ENCODE data around the gene KCNH8.

Gene KCNH8

GRCh38 chr3:19348941-19349564 is 200.7 kb downstream of the KCNH8 start:
- Histone ChIP-seq H3K27ac (ENCODE audit: low read length, poor library complexity, severe bottlenecking) (no peak overlapping the region), H2BK120ac (ENCODE audit: low read depth, low read length) (no peak overlapping the region), H4K91ac (ENCODE audit: low read length) (no peak overlapping the region), H2AK5ac (ENCODE audit: low read length, severe bottlenecking) (no peak overlapping the region), H2AFZ (ENCODE audit: low read depth, low read length) (no peak overlapping the region), H3K9ac (ENCODE audit: low read length) (no peak overlapping the region), H3K23ac (ENCODE audit: low read length in 2 of 2) (no peak overlapping the region), H2BK5ac (ENCODE audit: low read depth, low read length, poor library complexity, severe bottlenecking) (no peak overlapping the region), H2BK15ac (ENCODE audit: low read depth, poor library complexity, severe bottlenecking) (no peak overlapping the region), H3K18ac (ENCODE audit: low read depth in 1 of 2, low read length in 2 of 2) (no peak overlapping the region), H4K8ac (ENCODE audit: low read length) (no peak overlapping the region), H3K27me3 (ENCODE audit: control insufficient read depth in 1 of 2, insufficient read depth in 1 of 2, low read length in 2 of 2) (no peaks in the 10 kb centered on the region), H3K4me2 (ENCODE audit: low read length, poor library complexity, severe bottlenecking) (no peak overlapping the region), H3K4me3 (ENCODE audit: insufficient read depth in 1 of 2, low read depth in 1 of 2, low read length in 2 of 2) (no peak overlapping the region), H3K9me3 (ENCODE audit: control insufficient read depth, low read length) (no peaks in the 10 kb centered on the region), H3K14ac (ENCODE audit: low read length in 2 of 2) (no peak overlapping the region), H2BK12ac (ENCODE audit: low read length in 2 of 2) (no peak overlapping the region), H3K79me1 (replicated peaks; ENCODE audit: low read length, poor library complexity, severe bottlenecking) (no peaks in the 10 kb centered on the region), H3K36me3 (ENCODE audit: control insufficient read depth in 1 of 2, insufficient read depth in 2 of 2, low read depth in 1 of 2, low read length in 2 of 2) (no peaks in the 10 kb centered on the region), H3K4me1 (ENCODE audit: control insufficient read depth, insufficient read depth, low read depth, low read length) (no peaks in the 10 kb centered on the region), H3K4ac (ENCODE audit: low read depth in 1 of 2, low read length in 2 of 2) (no peak overlapping the region)
- 19% methylated on average over 3 of the region's 5 CpGs for WGBS
- peak; percentile 10 for DNase-seq

GRCh38 chr3:19357947-19358346 is 209.6 kb downstream of the KCNH8 start:
- Histone ChIP-seq H3K4me1 (ENCODE audit: control insufficient read depth, insufficient read depth, low read depth, low read length) (no peaks in the 10 kb centered on the region), H3K9ac (ENCODE audit: low read length) (no peak overlapping the region), H2BK15ac (ENCODE audit: low read depth, poor library complexity, severe bottlenecking) (no peak overlapping the region), H3K27me3 (ENCODE audit: control insufficient read depth in 1 of 2, insufficient read depth in 1 of 2, low read length in 2 of 2) (no peaks in the 10 kb centered on the region), H3K36me3 (ENCODE audit: control insufficient read depth in 1 of 2, insufficient read depth in 2 of 2, low read depth in 1 of 2, low read length in 2 of 2) (no peaks in the 10 kb centered on the region), H3K9me3 (ENCODE audit: control insufficient read depth, low read length) (no peaks in the 10 kb centered on the region), H2AFZ (ENCODE audit: low read depth, low read length) (no peak overlapping the region), H2BK120ac (ENCODE audit: low read depth, low read length) (no peak overlapping the region), H2BK5ac (ENCODE audit: low read depth, low read length, poor library complexity, severe bottlenecking) (no peak overlapping the region), H2AK5ac (ENCODE audit: low read length, severe bottlenecking) (no peak overlapping the region), H3K27ac (ENCODE audit: low read length, poor library complexity, severe bottlenecking) (no peak overlapping the region), H4K8ac (ENCODE audit: low read length) (no peak overlapping the region), H3K4ac (ENCODE audit: low read depth in 1 of 2, low read length in 2 of 2) (no peak overlapping the region), H2BK12ac (ENCODE audit: low read length in 2 of 2) (no peak overlapping the region), H3K18ac (ENCODE audit: low read depth in 1 of 2, low read length in 2 of 2) (no peak overlapping the region), H3K23ac (ENCODE audit: low read length in 2 of 2) (no peak overlapping the region), H3K4me2 (ENCODE audit: low read length, poor library complexity, severe bottlenecking) (no peak overlapping the region), H3K79me1 (replicated peaks; ENCODE audit: low read length, poor library complexity, severe bottlenecking) (no peaks in the 10 kb centered on the region), H3K4me3 (ENCODE audit: insufficient read depth in 1 of 2, low read depth in 1 of 2, low read length in 2 of 2) (no peak overlapping the region), H3K14ac (ENCODE audit: low read length in 2 of 2) (no peak overlapping the region), H4K91ac (ENCODE audit: low read length) (no peak overlapping the region)
- 89% methylated on average over 1 of the region's 1 CpG for WGBS
- DNase-seq, result no peak

- Histone ChIP-seq H3K4me1 (ENCODE audit: control insufficient read depth, insufficient read depth, low read depth, low read length) (no peaks in the 10 kb centered on the region), H2AFZ (ENCODE audit: low read depth, low read length) (no peak overlapping the region), H3K4ac (ENCODE audit: low read depth in 1 of 2, low read length in 2 of 2) (no peak overlapping the region), H3K27ac (ENCODE audit: low read length, poor library complexity, severe bottlenecking) (no peak overlapping the region), H3K36me3 (ENCODE audit: control insufficient read depth in 1 of 2, insufficient read depth in 2 of 2, low read depth in 1 of 2, low read length in 2 of 2) (no peaks in the 10 kb centered on the region), H3K9ac (ENCODE audit: low read length) (no peak overlapping the region), H3K79me1 (replicated peaks; ENCODE audit: low read length, poor library complexity, severe bottlenecking) (no peaks in the 10 kb centered on the region), H3K27me3 (ENCODE audit: control insufficient read depth in 1 of 2, insufficient read depth in 1 of 2, low read length in 2 of 2) (no peaks in the 10 kb centered on the region), H3K14ac (ENCODE audit: low read length in 2 of 2) (no peak overlapping the region), H2BK12ac (ENCODE audit: low read length in 2 of 2) (no peak overlapping the region), H3K18ac (ENCODE audit: low read depth in 1 of 2, low read length in 2 of 2) (no peak overlapping the region), H4K91ac (ENCODE audit: low read length) (no peak overlapping the region), H3K9me3 (ENCODE audit: control insufficient read depth, low read length) (no peaks in the 10 kb centered on the region), H4K8ac (ENCODE audit: low read length) (no peak overlapping the region), H3K4me3 (ENCODE audit: insufficient read depth in 1 of 2, low read depth in 1 of 2, low read length in 2 of 2) (no peak overlapping the region), H2BK15ac (ENCODE audit: low read depth, poor library complexity, severe bottlenecking) (no peak overlapping the region), H2BK120ac (ENCODE audit: low read depth, low read length) (no peak overlapping the region), H2BK5ac (ENCODE audit: low read depth, low read length, poor library complexity, severe bottlenecking) (no peak overlapping the region), H2AK5ac (ENCODE audit: low read length, severe bottlenecking) (no peak overlapping the region), H3K4me2 (ENCODE audit: low read length, poor library complexity, severe bottlenecking) (no peak overlapping the region), H3K23ac (ENCODE audit: low read length in 2 of 2) (no peak overlapping the region)
- no peak for DNase-seq
- WGBS, result 81% methylated on average over 1 of the region's 1 CpG
These were observed 214.8 kb downstream of the KCNH8 start for GRCh38 chr3:19363071-19363470.

GRCh38 chr3:19364148-19364547 is 215.8 kb downstream of the KCNH8 start:
- H3K27me3 ChIP-seq (ENCODE audit: control insufficient read depth in 1 of 2, insufficient read depth in 1 of 2, low read length in 2 of 2), result no peaks in the 10 kb centered on the region
- H3K4me3 ChIP-seq (ENCODE audit: insufficient read depth in 1 of 2, low read depth in 1 of 2, low read length in 2 of 2), result no peak overlapping the region
- no peak overlapping the region for H2AFZ ChIP-seq (ENCODE audit: low read depth, low read length)
- H2BK12ac ChIP-seq (ENCODE audit: low read length in 2 of 2), result no peak overlapping the region
- 83% methylated on average over 6 of the region's 8 CpGs for WGBS
- H3K9me3 ChIP-seq (ENCODE audit: control insufficient read depth, low read length), result no peaks in the 10 kb centered on the region
- no peaks in the 10 kb centered on the region for H3K79me1 ChIP-seq (replicated peaks; ENCODE audit: low read length, poor library complexity, severe bottlenecking)
- no peak overlapping the region for H4K91ac ChIP-seq (ENCODE audit: low read length)
- no peak for DNase-seq
- no peaks in the 10 kb centered on the region for H3K4me1 ChIP-seq (ENCODE audit: control insufficient read depth, insufficient read depth, low read depth, low read length)
- H3K27ac ChIP-seq (ENCODE audit: low read length, poor library complexity, severe bottlenecking), result no peak overlapping the region
- H3K4ac ChIP-seq (ENCODE audit: low read depth in 1 of 2, low read length in 2 of 2), result no peak overlapping the region
- H2BK15ac ChIP-seq (ENCODE audit: low read depth, poor library complexity, severe bottlenecking), result no peak overlapping the region
- H2BK5ac ChIP-seq (ENCODE audit: low read depth, low read length, poor library complexity, severe bottlenecking), result no peak overlapping the region
- H4K8ac ChIP-seq (ENCODE audit: low read length), result no peak overlapping the region
- H3K23ac ChIP-seq (ENCODE audit: low read length in 2 of 2), result no peak overlapping the region
- no peak overlapping the region for H3K14ac ChIP-seq (ENCODE audit: low read length in 2 of 2)
- H3K9ac ChIP-seq (ENCODE audit: low read length), result no peak overlapping the region
- no peak overlapping the region for H2AK5ac ChIP-seq (ENCODE audit: low read length, severe bottlenecking)
- no peaks in the 10 kb centered on the region for H3K36me3 ChIP-seq (ENCODE audit: control insufficient read depth in 1 of 2, insufficient read depth in 2 of 2, low read depth in 1 of 2, low read length in 2 of 2)
- no peak overlapping the region for H3K4me2 ChIP-seq (ENCODE audit: low read length, poor library complexity, severe bottlenecking)
- no peak overlapping the region for H2BK120ac ChIP-seq (ENCODE audit: low read depth, low read length)
- no peak overlapping the region for H3K18ac ChIP-seq (ENCODE audit: low read depth in 1 of 2, low read length in 2 of 2)

Measured in mesenchymal stem cell (in vitro differentiated cells and primary cell).